H9 (cell line): ENCODE results near the gene TNKS1BP1. TPM values are rescaled to one million over a fixed set of nuclear protein-coding genes. Genes with fewer than 3 reads are reported as not detected.

Experiments
- DNase-seq: peaks from one replicate; pipeline ENCODE4 v3.0.0-alpha.2; 2017
- H2AFZ ChIP-seq: one replicate; pipeline ENCODE4 v1.6.1; 2013; ENCODE audit warnings: mild to moderate bottlenecking, low read length, control low read depth, moderate library complexity
- H2AK5ac ChIP-seq: 2 replicates; pipeline ENCODE4 v1.6.1; 2013; ENCODE audit warnings: low read length, control low read depth, mixed read lengths; ENCODE audit not compliant: insufficient read length
- H2BK120ac ChIP-seq: one replicate; pipeline ENCODE4 v1.6.1; 2013; ENCODE audit warnings: low read depth, mild to moderate bottlenecking, low read length, control low read depth, inconsistent platforms; ENCODE audit not compliant: poor library complexity, severe bottlenecking
- H2BK12ac ChIP-seq: 2 replicates; pipeline ENCODE4 v1.6.1; 2013; ENCODE audit warnings: low read length, control low read depth, mixed read lengths, low read depth; ENCODE audit not compliant: insufficient read length
- H2BK15ac ChIP-seq: 2 replicates; pipeline ENCODE4 v1.6.1; 2013; ENCODE audit warnings: low read depth, low read length, control low read depth
- H2BK20ac ChIP-seq: one replicate; pipeline ENCODE4 v1.6.1; 2013; ENCODE audit warnings: low read depth, mild to moderate bottlenecking, low read length, control low read depth, inconsistent platforms; ENCODE audit not compliant: poor library complexity, severe bottlenecking
- H2BK5ac ChIP-seq: 2 replicates; pipeline ENCODE4 v1.6.1; 2013; ENCODE audit warnings: low read length, control low read depth, mixed read lengths; ENCODE audit not compliant: insufficient read length
- H3K14ac ChIP-seq: 2 replicates; pipeline ENCODE4 v1.6.1; 2013; ENCODE audit warnings: low read length, control low read depth; ENCODE audit not compliant: insufficient read depth
- H3K18ac ChIP-seq: 2 replicates; pipeline ENCODE4 v1.6.1; 2013; ENCODE audit warnings: low read depth, mild to moderate bottlenecking, mixed read lengths, low read length, control low read depth; ENCODE audit not compliant: insufficient read length
- H3K23ac ChIP-seq: 2 replicates; pipeline ENCODE4 v1.6.1; 2013; ENCODE audit warnings: low read length, control low read depth, mixed read lengths, low read depth; ENCODE audit not compliant: insufficient read length
- H3K23me2 ChIP-seq: 2 replicates; pipeline ENCODE4 v1.6.1; 2013; ENCODE audit warnings: low read depth, mild to moderate bottlenecking, mixed read lengths, low read length, control low read depth; ENCODE audit not compliant: insufficient read length, poor library complexity, severe bottlenecking
- H3K27ac ChIP-seq: 2 replicates; pipeline ENCODE4 v1.5.1; 2013; ENCODE audit warnings: low read length, control low read depth, mixed read lengths, low read depth; ENCODE audit not compliant: insufficient read length
- H3K27me3 ChIP-seq: 2 replicates; pipeline ENCODE4 v1.6.1; 2013; ENCODE audit warnings: low read length, control low read depth, inconsistent platforms; ENCODE audit not compliant: insufficient read depth
- H3K4ac ChIP-seq: 2 replicates; pipeline ENCODE4 v1.6.1; 2013; ENCODE audit warnings: low read depth, mild to moderate bottlenecking, control low read depth, inconsistent platforms, low read length, moderate library complexity
- H3K4me1 ChIP-seq: 2 replicates; pipeline ENCODE4 v1.6.1; 2013; ENCODE audit warnings: low read length, control low read depth, inconsistent platforms; ENCODE audit not compliant: insufficient read depth
- H3K4me2 ChIP-seq: 2 replicates; pipeline ENCODE4 v1.6.1; 2013; ENCODE audit warnings: low read length, control low read depth, mixed read lengths; ENCODE audit not compliant: insufficient read length, insufficient read depth
- H3K56ac ChIP-seq: 2 replicates; pipeline ENCODE4 v1.6.1; 2013; ENCODE audit warnings: low read depth, mild to moderate bottlenecking, mixed read lengths, low read length, control low read depth; ENCODE audit not compliant: insufficient read length
- H3K79me1 ChIP-seq: 2 replicates; pipeline ENCODE4 v1.6.1; 2013; ENCODE audit warnings: low read depth, mild to moderate bottlenecking, moderate library complexity, low read length, control low read depth, inconsistent platforms; ENCODE audit not compliant: insufficient read depth, poor library complexity, severe bottlenecking
- H3K79me2 ChIP-seq: 2 replicates; pipeline ENCODE4 v1.6.1; 2013; ENCODE audit warnings: low read length, control low read depth, inconsistent platforms; ENCODE audit not compliant: insufficient read depth
- H3K9ac ChIP-seq: 2 replicates; pipeline ENCODE4 v1.6.1; 2013; ENCODE audit warnings: low read length, control low read depth, mixed read lengths; ENCODE audit not compliant: insufficient read length; ENCODE audit errors: extremely low read depth
- H3K9me3 ChIP-seq: one replicate; pipeline ENCODE4 v1.6.1; 2013; ENCODE audit warnings: low read depth, low read length, inconsistent platforms; ENCODE audit not compliant: control insufficient read depth
- H3T11ph ChIP-seq: one replicate; pipeline ENCODE4 v1.6.1; 2013; ENCODE audit warnings: mild to moderate bottlenecking, low read length, control low read depth, inconsistent platforms
- H4K20me1 ChIP-seq: one replicate; pipeline ENCODE4 v1.6.1; 2013; ENCODE audit not compliant: control insufficient read depth, insufficient read length, insufficient read depth
- H4K5ac ChIP-seq: 2 replicates; pipeline ENCODE4 v1.6.1; 2013; ENCODE audit warnings: low read depth, mild to moderate bottlenecking, mixed read lengths, low read length, control low read depth; ENCODE audit not compliant: insufficient read length
- H4K8ac ChIP-seq: replicated peaks from 2 replicates; pipeline ENCODE4 v1.6.1; 2013; ENCODE audit warnings: low read length, control low read depth, mixed read lengths, low read depth; ENCODE audit not compliant: insufficient read length
- H4K91ac ChIP-seq: 2 replicates; pipeline ENCODE4 v1.6.1; 2013; ENCODE audit warnings: low read depth, mild to moderate bottlenecking, moderate library complexity, mixed read lengths, low read length, control low read depth; ENCODE audit not compliant: insufficient read length
- H3K27ac Mint-ChIP-seq, 3 experiments: 2 replicates in 2 of 3; 3 replicates in 1 of 3; pipeline ENCODE4 v1.8.0; 2020 to 2021; ENCODE audit warnings: mixed read lengths in 3 of 3, mild to moderate bottlenecking in 1 of 3, moderate library complexity in 1 of 3
- H3K27me3 Mint-ChIP-seq: 2 replicates; pipeline ENCODE4 v1.8.0; 2021; ENCODE audit warnings: low read depth, mild to moderate bottlenecking, moderate library complexity, mixed read lengths
- H3K36me3 Mint-ChIP-seq, 3 experiments: 2 replicates in 2 of 3; 3 replicates in 1 of 3; pipeline ENCODE4 v1.8.0; 2020 to 2021; ENCODE audit warnings: low read depth in 3 of 3, mixed read lengths in 3 of 3; ENCODE audit not compliant: insufficient read depth in 1 of 3
- H3K4me1 Mint-ChIP-seq, 2 experiments: 2 replicates each; pipeline ENCODE4 v1.8.0; 2020; ENCODE audit warnings: mixed read lengths in 2 of 2
- H3K4me3 Mint-ChIP-seq, 2 experiments: 2 replicates in 1 of 2; 3 replicates in 1 of 2; pipeline ENCODE4 v1.8.0; 2020 to 2021; ENCODE audit warnings: mild to moderate bottlenecking in 2 of 2, mixed read lengths in 2 of 2, moderate library complexity in 1 of 2
- H3K9me3 Mint-ChIP-seq, 2 experiments: 2 replicates in 1 of 2; 3 replicates in 1 of 2; pipeline ENCODE4 v1.8.0; 2020; ENCODE audit warnings: mild to moderate bottlenecking in 2 of 2, mixed read lengths in 2 of 2, moderate library complexity in 1 of 2
- WGBS: extraction: QIAGEN DNeasy Blood & Tissue Kit; methylation state at CpG from one replicate; pipeline ENCODE4 v1.1.7; 2013; ENCODE audit warnings: missing lambda C conversion rate, low lambda C conversion rate, mixed read lengths; ENCODE audit not compliant: insufficient read length; ENCODE audit errors: extremely low coverage; 5-methylcytosine and 5-hydroxymethylcytosine counted together
- total RNA-seq: library from RNA; stranded (reverse); gene quantifications from 2 replicates; pipeline ENCODE4 v1.2.1, GENCODE V29; 2021
- TF ChIP-seq, protein P1 (sequence below): fragments of 200-600 bp; sonication (generic); conservative IDR thresholded peaks from 3 replicates; pipeline ENCODE4 v1.8.0; 2021; ENCODE audit warnings: antibody characterized with exemption, mild to moderate bottlenecking

The TNKS1BP1 gene
- total RNA-seq, 1 experiment from 2014 or later: 130 TPM

DNA sequence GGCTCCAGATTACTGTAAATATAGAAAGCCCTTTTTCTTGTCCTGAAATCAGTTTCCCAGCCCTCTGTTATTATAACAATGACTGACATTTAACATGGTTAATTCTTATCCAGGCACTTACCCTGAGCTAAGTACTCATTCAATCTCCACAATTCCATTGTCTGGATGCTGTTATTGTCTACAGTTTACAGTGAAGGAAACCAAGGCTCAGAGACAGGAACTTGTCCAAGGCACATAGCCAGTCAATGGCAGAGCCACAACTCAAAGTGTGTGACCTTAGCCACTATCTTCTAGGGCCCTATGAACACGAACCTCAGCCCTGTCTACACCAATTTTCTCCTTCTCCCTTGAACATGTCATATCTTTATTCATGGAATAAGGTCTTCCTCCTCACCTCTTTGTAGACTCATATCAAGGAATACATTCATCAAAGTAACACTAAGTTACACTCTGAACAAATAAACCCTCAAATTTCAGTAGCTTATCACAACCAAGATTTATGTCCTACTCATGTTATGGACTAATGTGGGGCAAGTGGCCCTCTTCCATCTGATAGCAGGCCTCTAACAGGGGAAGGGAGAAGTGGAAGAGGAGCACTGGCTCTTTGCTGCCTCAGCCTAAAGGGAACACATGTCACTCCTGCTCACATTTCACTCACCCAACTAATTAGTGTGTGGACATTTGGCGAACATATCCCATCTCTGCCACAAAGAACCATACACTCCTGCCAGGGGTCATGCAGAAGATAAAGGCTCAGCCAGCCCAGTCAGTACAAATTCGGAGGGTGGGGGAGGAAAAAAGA is 48.4 kb downstream of the TNKS1BP1 start:
- H3K9me3 Mint-ChIP-seq: peaks cover 0 to 10% of the 10 kb centered on the region in 2 experiments; a peak in 4 of 5 replicates
- Histone ChIP-seq H3T11ph (no peak overlapping the region), H4K91ac (no peak overlapping the region), H3K4ac (no peak overlapping the region), H3K79me1 (no peaks in the 10 kb centered on the region), H3K18ac (no peak overlapping the region), H3K14ac (no peak overlapping the region), H3K9ac (no peak overlapping the region), H2BK15ac (no peak overlapping the region), H3K9me3 (peaks cover 9% of the 10 kb centered on the region), H2BK5ac (no peak overlapping the region), H3K27ac (no peak overlapping the region), H3K79me2 (no peaks in the 10 kb centered on the region), H2BK20ac (no peak overlapping the region), H4K8ac (no peak overlapping the region), H3K4me1 (no peaks in the 10 kb centered on the region; the same call in 1 of the 2 replicates), H3K56ac (no peak overlapping the region), H2AK5ac (no peak overlapping the region), H3K4me2 (no peak overlapping the region), H2BK120ac (no peak overlapping the region), H3K23ac (no peak overlapping the region), H2BK12ac (no peak overlapping the region), H3K27me3 (no peaks in the 10 kb centered on the region), H3K23me2 (no peaks in the 10 kb centered on the region), H4K5ac (no peak overlapping the region), H2AFZ (no peak overlapping the region), H4K20me1 (no peaks in the 10 kb centered on the region)
- H3K27me3 Mint-ChIP-seq: peaks cover 15% of the 10 kb centered on the region
- peaks cover 25 to 28% of the 10 kb centered on the region in 2 experiments for H3K4me1 Mint-ChIP-seq
- H3K27ac Mint-ChIP-seq: no peak overlapping the region
- WGBS: no CpG with 5 or more reads among the region's 3 CpGs
- TF ChIP-seq, protein P1, sequence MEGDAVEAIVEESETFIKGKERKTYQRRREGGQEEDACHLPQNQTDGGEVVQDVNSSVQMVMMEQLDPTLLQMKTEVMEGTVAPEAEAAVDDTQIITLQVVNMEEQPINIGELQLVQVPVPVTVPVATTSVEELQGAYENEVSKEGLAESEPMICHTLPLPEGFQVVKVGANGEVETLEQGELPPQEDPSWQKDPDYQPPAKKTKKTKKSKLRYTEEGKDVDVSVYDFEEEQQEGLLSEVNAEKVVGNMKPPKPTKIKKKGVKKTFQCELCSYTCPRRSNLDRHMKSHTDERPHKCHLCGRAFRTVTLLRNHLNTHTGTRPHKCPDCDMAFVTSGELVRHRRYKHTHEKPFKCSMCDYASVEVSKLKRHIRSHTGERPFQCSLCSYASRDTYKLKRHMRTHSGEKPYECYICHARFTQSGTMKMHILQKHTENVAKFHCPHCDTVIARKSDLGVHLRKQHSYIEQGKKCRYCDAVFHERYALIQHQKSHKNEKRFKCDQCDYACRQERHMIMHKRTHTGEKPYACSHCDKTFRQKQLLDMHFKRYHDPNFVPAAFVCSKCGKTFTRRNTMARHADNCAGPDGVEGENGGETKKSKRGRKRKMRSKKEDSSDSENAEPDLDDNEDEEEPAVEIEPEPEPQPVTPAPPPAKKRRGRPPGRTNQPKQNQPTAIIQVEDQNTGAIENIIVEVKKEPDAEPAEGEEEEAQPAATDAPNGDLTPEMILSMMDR: no peak
- DNase-seq: no peak
- H3K36me3 Mint-ChIP-seq: peaks cover 0 to 3% (median 0%) of the 10 kb centered on the region in 3 experiments; a peak in 3 of 7 replicates
- no peak overlapping the region for H3K4me3 Mint-ChIP-seq
